Osteoblast (primary cell): Measurements from ENCODE around the gene RAB33B. TPM values are rescaled to one million over a fixed set of nuclear protein-coding genes. Genes with fewer than 3 reads are reported as not detected.
A peak's percentile ranks its signal among the peaks of the same experiment; 100 is the strongest.

Source experiments
- DNase-seq: peaks from one replicate; pipeline ENCODE4 v3.0.0; 2011; ENCODE audit warnings: low spot score, mixed read lengths; ENCODE audit not compliant: insufficient read length; ENCODE audit errors: missing footprints
- H2AFZ ChIP-seq: 2 replicates; pipeline ENCODE4 v1.6.0; 2011; ENCODE audit warnings: mild to moderate bottlenecking, low read length
- H3K27ac ChIP-seq: 2 replicates; pipeline ENCODE4 v1.5.1; 2011; ENCODE audit warnings: mild to moderate bottlenecking, low read depth, low read length, moderate library complexity
- H3K27me3 ChIP-seq: 2 replicates; pipeline ENCODE4 v1.6.0; 2012; ENCODE audit warnings: mild to moderate bottlenecking, control low read depth, inconsistent platforms, low read length, moderate library complexity; ENCODE audit not compliant: insufficient read depth
- H3K36me3 ChIP-seq: 2 replicates; pipeline ENCODE4 v1.5.1; 2011; ENCODE audit warnings: mild to moderate bottlenecking, low read length, control low read depth, moderate library complexity; ENCODE audit not compliant: insufficient read depth
- H3K4me1 ChIP-seq: 2 replicates; pipeline ENCODE4 v1.5.1; 2011; ENCODE audit warnings: mild to moderate bottlenecking, low read length, control low read depth, moderate library complexity; ENCODE audit not compliant: insufficient read depth
- H3K4me2 ChIP-seq: 2 replicates; pipeline ENCODE4 v1.6.0; 2011; ENCODE audit warnings: mild to moderate bottlenecking, low read length; ENCODE audit not compliant: insufficient read depth
- H3K4me3 ChIP-seq: fragments of 200-600 bp; sonication (generic); 3 replicates; pipeline ENCODE4 v1.5.1; 2012; ENCODE audit warnings: mild to moderate bottlenecking, low read length, inconsistent platforms; ENCODE audit not compliant: insufficient read depth
- H3K79me2 ChIP-seq: 2 replicates; pipeline ENCODE4 v1.6.0; 2012; ENCODE audit warnings: mild to moderate bottlenecking, low read length, control low read depth, inconsistent platforms; ENCODE audit not compliant: insufficient read depth
- H3K9me3 ChIP-seq: 2 replicates; pipeline ENCODE4 v1.5.1; 2011; ENCODE audit warnings: low read depth, low read length, control low read depth
- H4K20me1 ChIP-seq: 2 replicates; pipeline ENCODE4 v1.6.0; 2012; ENCODE audit warnings: mild to moderate bottlenecking, low read length, control low read depth; ENCODE audit not compliant: insufficient read depth
- total RNA-seq: library from RNA; depleted of rRNA; stranded (reverse); fragments of >200 nt; gene quantifications from 2 replicates; pipeline ENCODE4 v1.2.3, GENCODE V29; 2012
- TF ChIP-seq, protein P1 (sequence below): IDR thresholded peaks from 2 replicates; pipeline ENCODE4 v1.5.1; 2011; ENCODE audit warnings: mild to moderate bottlenecking, low read depth, low read length, moderate library complexity; ENCODE audit errors: extremely low read depth

RAB33B gene
- total RNA-seq, 1 donor, result 24.6 TPM

GRCh38 chr4:139503622-139504166 lies 49.8 kb downstream of the RAB33B start:
- DNase-seq, result no peak
- TF ChIP-seq, protein P1, sequence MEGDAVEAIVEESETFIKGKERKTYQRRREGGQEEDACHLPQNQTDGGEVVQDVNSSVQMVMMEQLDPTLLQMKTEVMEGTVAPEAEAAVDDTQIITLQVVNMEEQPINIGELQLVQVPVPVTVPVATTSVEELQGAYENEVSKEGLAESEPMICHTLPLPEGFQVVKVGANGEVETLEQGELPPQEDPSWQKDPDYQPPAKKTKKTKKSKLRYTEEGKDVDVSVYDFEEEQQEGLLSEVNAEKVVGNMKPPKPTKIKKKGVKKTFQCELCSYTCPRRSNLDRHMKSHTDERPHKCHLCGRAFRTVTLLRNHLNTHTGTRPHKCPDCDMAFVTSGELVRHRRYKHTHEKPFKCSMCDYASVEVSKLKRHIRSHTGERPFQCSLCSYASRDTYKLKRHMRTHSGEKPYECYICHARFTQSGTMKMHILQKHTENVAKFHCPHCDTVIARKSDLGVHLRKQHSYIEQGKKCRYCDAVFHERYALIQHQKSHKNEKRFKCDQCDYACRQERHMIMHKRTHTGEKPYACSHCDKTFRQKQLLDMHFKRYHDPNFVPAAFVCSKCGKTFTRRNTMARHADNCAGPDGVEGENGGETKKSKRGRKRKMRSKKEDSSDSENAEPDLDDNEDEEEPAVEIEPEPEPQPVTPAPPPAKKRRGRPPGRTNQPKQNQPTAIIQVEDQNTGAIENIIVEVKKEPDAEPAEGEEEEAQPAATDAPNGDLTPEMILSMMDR, result no peak
- Histone ChIP-seq H3K27ac (no peak overlapping the region), H3K27me3 (no peaks in the 10 kb centered on the region), H3K4me3 (no peak overlapping the region), H2AFZ (no peak overlapping the region), H3K79me2 (no peaks in the 10 kb centered on the region), H3K4me1 (peaks cover 7% of the 10 kb centered on the region), H4K20me1 (no peaks in the 10 kb centered on the region), H3K4me2 (no peak overlapping the region), H3K9me3 (no peaks in the 10 kb centered on the region), H3K36me3 (peaks cover 26% of the 10 kb centered on the region)

- Histone ChIP-seq H3K79me2 (no peaks in the 10 kb centered on the region), H3K27ac (no peak overlapping the region)
- TF ChIP-seq, protein P1, result no peak
Observed at GRCh38 chr4:139506774-139507173, 52.9 kb downstream of the RAB33B start.

GRCh38 chr4:139508581-139509237 lies 54.8 kb downstream of the RAB33B start:
- no peak overlapping the region for H3K27ac ChIP-seq
- TF ChIP-seq, protein P1, result no peak

More at GRCh38 chr4:139506774-139507173, 52.9 kb downstream of the RAB33B start:
- no peak overlapping the region for H3K4me2 ChIP-seq
- peaks cover 54% of the 10 kb centered on the region for H3K36me3 ChIP-seq
- H2AFZ ChIP-seq, result no peak overlapping the region
- H4K20me1 ChIP-seq, result no peaks in the 10 kb centered on the region
- no peak for DNase-seq
- H3K4me1 ChIP-seq, result peaks cover 7% of the 10 kb centered on the region
- H3K27me3 ChIP-seq, result no peaks in the 10 kb centered on the region
- H3K9me3 ChIP-seq, result no peaks in the 10 kb centered on the region
- H3K4me3 ChIP-seq, result no peak overlapping the region

GRCh38 chr4:139509727-139510410 lies 55.9 kb downstream of the RAB33B start:
- Histone ChIP-seq H3K36me3 (peaks cover 73% of the 10 kb centered on the region), H3K4me3 (no peak overlapping the region), H3K27ac (no peak overlapping the region), H3K4me1 (no peaks in the 10 kb centered on the region), H3K79me2 (no peaks in the 10 kb centered on the region), H3K9me3 (no peaks in the 10 kb centered on the region), H3K27me3 (no peaks in the 10 kb centered on the region), H4K20me1 (peaks cover 3% of the 10 kb centered on the region), H3K4me2 (no peak overlapping the region), H2AFZ (no peak overlapping the region)
- no peak for DNase-seq
- TF ChIP-seq, protein P1, result peak; percentile 52

More at GRCh38 chr4:139508581-139509237, 54.8 kb downstream of the RAB33B start:
- peaks cover 65% of the 10 kb centered on the region for H3K36me3 ChIP-seq
- no peaks in the 10 kb centered on the region for H3K4me1 ChIP-seq
- no peak overlapping the region for H3K4me2 ChIP-seq
- H3K4me3 ChIP-seq, result no peak overlapping the region
- H2AFZ ChIP-seq, result no peak overlapping the region
- H3K79me2 ChIP-seq, result no peaks in the 10 kb centered on the region
- peaks cover 3% of the 10 kb centered on the region for H4K20me1 ChIP-seq
- H3K27me3 ChIP-seq, result no peaks in the 10 kb centered on the region
- no peak for DNase-seq
- H3K9me3 ChIP-seq, result no peaks in the 10 kb centered on the region
